ENCODE measurements around the gene GYG1. TPM values are rescaled to one million over a fixed set of nuclear protein-coding genes. Genes with fewer than 3 reads are reported as not detected.
A peak's percentile ranks its signal among the peaks of the same experiment; 100 is the strongest.

The GYG1 gene
- total and polyA plus RNA-seq, 2 experiments from 2014 or later: 33.2 to 40.9 TPM

- TF ChIP-seq JUNB (IDR thresholded peaks at IDR 0.05; ENCODE audit: unreplicated experiment) (no peak), ZNF114 (CRISPR knock-in tag; IDR thresholded peaks at IDR 0.05) (no peak), ETS1 (IDR thresholded peaks at IDR 0.05) (no peak), STAT1 (IDR thresholded peaks at IDR 0.05; ENCODE audit: unreplicated experiment) (no peak), ZNF462 (CRISPR knock-in tag; IDR thresholded peaks at IDR 0.05) (no peak)
Measured at GRCh38 chr3:149010504-149010951, 19.2 kb downstream of the GYG1 start (continued).

- Histone ChIP-seq H3K79me2 (replicated peaks; ENCODE audit: insufficient read depth) (no peaks in the 10 kb centered on the region), H4K20me1 (replicated peaks; ENCODE audit: insufficient read depth) (no peaks in the 10 kb centered on the region), H3K4me3 (no peak overlapping the region), H3K9me2 (ENCODE audit: insufficient read depth) (no peaks in the 10 kb centered on the region), H3K4me1 (ENCODE audit: insufficient read depth) (no peaks in the 10 kb centered on the region), H3K36me3 (ENCODE audit: insufficient read depth) (peaks cover 16% of the 10 kb centered on the region), H3K27me3 (ENCODE audit: insufficient read depth) (no peaks in the 10 kb centered on the region), H3K27ac (ENCODE audit: low read depth) (no peak overlapping the region; the same call in 1 of the 2 replicates), H3K4me2 (no peak overlapping the region), H2AFZ (no peak overlapping the region), H3F3A (replicated peaks; ENCODE audit: low read depth) (no peaks in the 10 kb centered on the region)
- no peak for ATAC-seq
- H3K27me3 Mint-ChIP-seq (ENCODE audit: insufficient read depth, low read depth, poor library complexity): no peaks in the 10 kb centered on the region
- H3K36me3 Mint-ChIP-seq (ENCODE audit: low read depth): peaks cover 51% of the 10 kb centered on the region
- DNase-seq (ENCODE audit: low spot score): no peak
- peak overlapping the region; percentile 35; the same call in 1 of the 2 replicates for H3K27ac Mint-ChIP-seq
- no peak overlapping the region for H3K4me3 Mint-ChIP-seq
- H3K4me1 Mint-ChIP-seq: peaks cover 11% of the 10 kb centered on the region
- H3K9me3 Mint-ChIP-seq: no peaks in the 10 kb centered on the region
- TF ChIP-seq ZNF331 (CRISPR knock-in tag; IDR thresholded peaks at IDR 0.05; ENCODE audit: low read depth) (no peak), NANOG (IDR thresholded peaks at IDR 0.05; ENCODE audit: borderline replicate concordance) (no peak), JUNB (IDR thresholded peaks at IDR 0.05; ENCODE audit: unreplicated experiment) (no peak), EZH2phosphoT487 (IDR thresholded peaks at IDR 0.05; ENCODE audit: unreplicated experiment) (no peak), CTCF (conservative IDR thresholded peaks at IDR 0.05; ENCODE audit: low read depth in 2 of 2) (no peak)
Measured at GRCh38 chr3:149010966-149011365, 19.6 kb downstream of the GYG1 start.
